ENCODE measurements around the gene RNF34.
A peak's percentile ranks its signal among the peaks of the same experiment; 100 is the strongest.
"Not testable (repeated sequence)": the region's sequence is repeated elsewhere in the genome, so short reads cannot be mapped to it uniquely, and the experiment has no call there.

Gene RNF34, protein sequence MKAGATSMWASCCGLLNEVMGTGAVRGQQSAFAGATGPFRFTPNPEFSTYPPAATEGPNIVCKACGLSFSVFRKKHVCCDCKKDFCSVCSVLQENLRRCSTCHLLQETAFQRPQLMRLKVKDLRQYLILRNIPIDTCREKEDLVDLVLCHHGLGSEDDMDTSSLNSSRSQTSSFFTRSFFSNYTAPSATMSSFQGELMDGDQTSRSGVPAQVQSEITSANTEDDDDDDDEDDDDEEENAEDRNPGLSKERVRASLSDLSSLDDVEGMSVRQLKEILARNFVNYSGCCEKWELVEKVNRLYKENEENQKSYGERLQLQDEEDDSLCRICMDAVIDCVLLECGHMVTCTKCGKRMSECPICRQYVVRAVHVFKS

DNA sequence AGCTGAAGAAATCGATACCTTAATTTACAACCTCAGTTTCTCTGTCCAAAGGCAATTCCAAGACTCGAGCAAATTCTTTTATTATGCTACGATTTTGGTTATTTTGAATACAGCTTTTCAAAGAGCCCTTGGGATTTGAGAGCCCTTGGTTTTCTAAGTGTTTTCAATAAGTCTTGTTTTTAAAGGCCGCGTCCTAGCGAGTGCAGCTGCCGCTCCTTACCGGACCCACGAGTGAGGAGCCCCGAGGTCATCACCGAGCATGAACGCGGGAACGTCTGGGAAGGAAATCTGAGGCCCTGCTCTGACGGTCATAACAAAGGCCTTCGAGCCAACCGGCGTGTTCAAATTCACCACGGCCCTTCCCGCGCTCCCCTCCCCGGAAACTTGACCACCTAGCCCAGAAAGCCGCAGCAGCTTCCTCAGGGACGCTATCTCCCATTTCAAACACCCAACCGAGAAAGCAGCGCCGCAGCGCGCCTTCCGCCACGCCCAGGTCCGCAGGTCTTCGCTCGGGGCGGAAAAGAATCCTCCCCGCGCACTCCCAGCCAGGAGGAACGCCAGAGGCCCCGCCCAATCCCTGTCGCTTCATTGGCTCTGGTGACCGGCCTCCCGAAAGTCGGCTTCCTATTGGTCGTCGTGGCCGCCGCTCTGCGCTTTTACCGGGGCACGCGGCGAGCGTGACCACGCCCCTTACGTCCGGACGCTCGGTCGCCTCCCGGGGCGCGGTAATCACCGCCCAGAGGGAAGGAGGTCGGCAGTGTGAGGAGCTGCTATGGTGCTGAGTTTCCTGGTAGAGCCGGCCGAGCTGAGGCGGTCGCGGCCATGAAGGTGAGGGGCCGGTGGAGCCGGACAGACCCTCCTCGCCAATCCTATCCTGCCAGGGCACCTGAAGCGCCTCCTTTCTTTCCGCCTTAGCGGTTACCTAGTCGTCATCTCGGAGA, at the start of gene RNF34:
Gene RNF34, plus strand, starts transcription at position 728 of the 941 bp plus-strand sequence. Its CDS starts 95 bp downstream, at position 823.
- peak; percentile 99 for DNase-seq

DNA sequence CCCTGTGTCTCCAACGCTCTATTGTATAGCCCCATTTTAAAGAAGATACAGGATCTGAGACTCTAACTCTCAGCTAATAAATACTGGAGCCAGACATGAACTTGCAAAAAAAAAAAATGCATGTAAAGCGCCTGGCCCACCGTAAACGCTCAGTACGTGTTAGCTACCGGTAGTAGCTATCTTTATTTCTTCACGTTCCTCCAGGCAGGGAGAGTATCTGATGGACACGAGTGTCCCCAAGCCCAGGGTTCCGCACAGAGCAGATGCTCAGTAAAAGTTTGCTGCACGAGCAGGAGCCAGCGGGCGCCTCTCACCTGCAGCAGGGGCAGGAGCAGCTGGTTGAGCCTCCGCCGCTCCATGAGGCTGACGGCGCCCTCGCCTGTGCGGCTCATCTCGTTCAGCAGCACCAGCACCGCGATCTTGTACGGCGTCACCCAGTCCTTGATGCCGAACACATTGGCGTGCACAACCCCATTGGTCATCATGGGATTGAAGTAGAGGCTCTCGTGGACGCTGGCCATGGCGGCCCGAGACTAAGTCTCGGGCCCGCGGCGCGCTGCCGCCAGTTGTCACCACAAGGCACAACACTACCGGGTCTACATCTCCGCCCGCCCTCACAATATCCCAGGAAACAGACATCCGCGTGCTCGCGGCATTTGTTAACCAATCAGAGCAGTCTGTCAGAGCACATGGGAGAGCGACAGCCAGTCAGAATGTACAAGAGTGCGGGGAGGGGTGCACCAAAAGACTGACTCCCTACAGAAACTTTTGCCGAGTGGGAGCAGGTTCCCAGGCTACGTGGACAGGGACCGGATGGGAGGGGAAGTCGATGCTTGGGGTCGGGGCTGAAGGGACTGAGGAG, 47.9 kb upstream of the RNF34 start, which contains the start of gene ANAPC5:
Gene ANAPC5, minus strand, starts transcription at position 592 of the 862 bp plus-strand sequence. Its CDS starts 71 bp downstream, at position 521.
- DNase-seq: peak; percentile 95

DNA sequence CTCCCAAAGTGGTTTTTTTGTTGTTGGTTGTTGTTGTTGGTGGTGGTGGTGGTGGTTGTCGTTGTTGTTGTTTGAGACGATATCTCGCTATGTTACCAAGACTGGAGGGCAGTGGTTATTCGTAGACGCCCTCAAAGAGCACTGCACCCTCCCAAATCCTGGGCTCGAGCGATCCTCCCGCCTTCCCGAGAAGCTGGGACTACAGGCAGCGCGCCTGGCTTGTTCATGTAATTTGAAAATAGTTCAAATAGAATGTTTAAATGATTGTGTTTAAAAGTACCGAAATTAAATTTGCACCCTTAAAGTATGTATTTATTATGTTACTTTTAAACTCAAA, 47.3 kb upstream of the RNF34 start:
- no peak for DNase-seq

DNA sequence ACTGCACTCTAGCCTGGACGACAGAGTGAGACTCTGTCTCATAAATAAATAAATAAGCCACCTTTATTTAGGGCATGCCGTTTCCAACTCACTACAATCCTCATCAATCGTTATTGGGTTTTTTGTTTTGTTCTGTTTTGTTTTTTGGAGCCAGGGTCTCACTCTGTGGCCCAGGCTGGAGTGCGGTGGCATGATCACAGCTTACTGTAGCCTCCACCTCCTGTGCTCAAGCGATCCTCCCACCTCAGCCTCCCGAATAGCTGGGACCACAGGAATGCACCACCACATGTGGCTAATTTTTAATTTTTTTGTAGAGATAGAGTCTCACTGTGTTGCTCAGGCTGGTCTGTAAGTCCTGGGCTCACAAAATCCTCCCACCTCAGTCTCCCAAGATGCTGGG, 44.1 kb upstream of the RNF34 start:
- no peak for DNase-seq

DNA sequence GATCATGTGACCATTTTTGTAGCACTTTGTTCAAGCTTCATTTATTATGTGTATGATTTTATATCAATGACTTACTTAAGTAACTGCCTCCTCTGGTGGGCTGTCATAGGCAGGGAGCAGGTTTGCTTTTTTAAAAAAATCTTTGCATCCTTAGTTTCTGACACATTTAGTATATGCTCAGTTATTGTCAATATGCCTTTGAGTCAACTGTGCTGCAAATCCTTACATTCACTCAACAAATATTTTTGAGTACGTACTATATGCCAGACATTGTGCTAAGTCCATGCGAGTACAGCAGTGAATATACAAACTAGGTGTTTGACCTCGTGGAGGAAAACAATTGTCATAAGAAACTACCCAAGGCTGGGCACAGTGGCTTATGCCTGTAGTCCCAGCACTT, 43.3 kb upstream of the RNF34 start:
- DNase-seq: no peak

DNA sequence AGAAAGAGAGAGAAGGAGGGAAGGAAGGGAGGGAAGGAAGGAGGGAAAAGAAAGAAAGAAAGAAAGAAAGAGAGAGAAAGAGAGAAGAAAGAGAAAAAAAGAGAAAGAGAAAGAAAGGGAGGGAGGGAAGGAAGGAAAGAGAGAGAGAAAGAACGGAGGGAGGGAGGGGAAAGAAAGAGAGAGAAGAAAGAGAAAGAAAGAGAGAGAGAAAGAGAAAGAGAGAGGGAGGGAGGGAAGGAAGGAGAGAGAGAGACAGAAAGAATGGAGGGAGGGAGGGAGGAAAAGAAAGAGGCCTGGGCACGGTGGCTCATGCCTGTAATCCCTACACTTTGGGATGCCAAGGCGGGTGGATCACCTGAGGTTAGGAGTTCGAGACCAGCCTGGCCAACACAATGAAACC, 42.6 kb upstream of the RNF34 start:
- DNase-seq: no peak

DNA sequence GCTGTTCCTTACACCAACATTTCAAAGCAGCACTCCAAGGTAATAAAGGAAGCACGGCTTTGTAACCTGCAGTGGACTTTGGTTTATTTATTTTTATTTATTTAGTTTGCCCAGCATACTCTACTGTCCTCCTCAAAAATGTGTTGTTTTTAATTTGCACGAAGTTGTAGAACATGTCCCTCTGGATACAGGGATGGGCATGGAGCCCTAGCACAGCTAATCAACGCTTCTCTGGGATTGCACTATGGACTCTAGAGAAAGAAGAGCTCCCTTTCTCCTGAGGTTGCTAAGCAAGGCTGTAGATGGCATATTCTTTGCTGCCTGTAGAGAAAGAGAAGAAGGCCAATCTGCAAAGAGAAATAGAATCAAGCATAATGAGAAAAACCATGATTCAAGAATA, 41.8 kb upstream of the RNF34 start:
- DNase-seq: no peak

DNA sequence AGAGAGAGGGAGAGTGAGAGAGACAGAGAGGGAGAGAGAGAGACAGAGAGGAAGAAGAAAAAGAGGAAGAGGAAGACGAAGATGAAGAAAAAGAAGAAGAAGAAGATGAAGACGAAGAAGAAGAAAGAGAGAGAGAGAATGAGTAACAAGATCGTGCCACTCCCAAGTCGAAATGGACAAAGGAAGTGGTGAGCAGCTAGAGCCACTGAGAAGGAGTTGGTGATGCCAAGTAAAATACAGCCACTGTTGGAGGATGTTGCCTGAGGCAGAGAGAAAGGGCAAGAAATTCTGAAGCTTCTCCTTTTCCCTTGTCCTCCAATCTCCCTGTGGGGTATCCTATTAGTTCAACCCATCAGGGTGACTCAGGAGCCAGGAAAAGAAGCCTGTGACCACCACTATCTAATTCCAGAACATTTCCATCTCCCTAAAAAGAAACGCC, 35.2 kb upstream of the RNF34 start:
- DNase-seq: no peak

DNA sequence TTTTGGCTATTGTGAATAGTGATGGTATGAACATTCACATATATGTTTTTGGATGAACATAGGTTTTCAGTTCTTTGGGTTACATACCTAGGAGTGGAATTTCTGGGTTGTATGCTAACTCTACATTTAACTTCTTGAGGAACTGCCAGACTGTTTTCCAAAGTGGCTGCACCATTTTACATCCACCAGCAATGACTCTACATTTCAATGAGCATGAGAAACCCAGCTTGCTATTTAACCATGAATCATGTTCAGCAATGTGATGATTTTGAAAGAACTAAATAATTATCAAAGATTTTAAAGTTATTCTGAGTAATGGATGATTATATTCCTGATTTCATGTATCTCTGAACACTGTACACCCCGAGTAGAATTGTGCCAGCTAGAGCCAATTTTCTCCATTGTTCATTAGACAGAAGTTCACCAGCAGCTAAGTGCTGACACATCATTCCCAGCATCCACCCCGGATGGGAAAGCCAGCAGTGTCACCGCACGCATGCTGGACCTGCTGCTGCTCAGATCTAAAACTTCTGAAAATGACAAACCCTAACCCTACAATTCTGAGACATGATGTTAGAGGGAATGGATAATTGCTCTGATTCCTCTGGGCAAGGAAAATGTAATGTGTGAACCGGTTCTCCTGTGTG, 34.4 kb upstream of the RNF34 start:
- DNase-seq: no peak

DNA sequence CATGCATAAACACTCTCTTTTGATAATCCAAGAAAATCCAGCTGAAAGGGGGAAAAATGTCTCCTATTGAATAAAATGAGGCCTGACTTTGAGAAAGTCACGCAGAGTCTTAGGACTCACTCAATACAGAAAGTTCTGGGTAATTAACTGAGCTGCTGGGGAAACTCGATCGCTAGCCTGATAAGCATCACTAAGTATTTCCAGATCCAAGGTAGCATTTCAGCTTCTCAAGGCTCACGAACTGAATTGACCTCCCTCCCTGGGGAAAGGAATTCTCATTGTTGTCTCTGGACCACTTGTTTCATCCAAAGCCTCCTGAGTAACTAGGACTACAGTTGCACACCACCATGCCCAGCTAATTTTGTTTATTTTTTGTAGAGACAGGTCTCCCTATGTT, 33.9 kb upstream of the RNF34 start:
- no peak for DNase-seq

DNA sequence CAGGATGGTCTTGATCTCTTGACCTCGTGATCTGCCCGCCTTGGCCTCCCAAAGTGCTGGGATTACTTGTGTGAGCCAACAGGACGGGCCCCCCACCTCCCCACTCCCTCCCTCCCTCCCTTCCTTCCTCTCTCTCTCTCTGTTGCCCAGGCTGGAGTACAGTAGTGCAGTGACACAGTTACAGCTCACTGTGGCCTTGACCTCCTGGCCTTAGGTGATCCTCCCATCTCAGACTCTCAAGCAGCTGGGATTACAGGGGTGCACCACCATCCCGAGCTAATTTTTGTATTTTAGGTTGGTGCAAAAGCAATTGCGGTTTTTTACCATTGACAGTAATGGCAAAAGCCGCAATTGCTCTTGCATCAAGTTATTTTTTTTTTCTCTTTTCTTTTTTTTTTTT, 28.5 kb upstream of the RNF34 start:
- no peak for DNase-seq

DNA sequence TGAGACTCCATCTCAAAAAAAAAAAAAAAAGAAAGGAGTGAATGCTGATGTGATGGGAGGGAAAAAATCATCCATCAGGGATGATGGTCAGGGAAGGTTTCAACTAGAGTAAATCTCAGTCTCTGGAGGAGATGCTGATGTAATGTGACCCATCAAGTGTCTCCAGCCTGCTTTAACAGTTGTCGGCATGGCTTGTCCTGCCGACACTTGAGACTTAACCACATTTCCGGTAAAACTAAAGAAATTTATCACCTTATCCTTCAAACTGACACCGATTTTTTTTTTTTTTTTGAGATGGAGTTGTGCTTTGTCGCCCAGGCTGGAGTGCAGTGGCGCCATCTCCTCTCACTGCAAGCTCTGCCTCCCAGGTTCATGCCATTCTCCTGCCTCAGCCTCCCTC, 26.2 kb upstream of the RNF34 start:
- DNase-seq: no peak

DNA sequence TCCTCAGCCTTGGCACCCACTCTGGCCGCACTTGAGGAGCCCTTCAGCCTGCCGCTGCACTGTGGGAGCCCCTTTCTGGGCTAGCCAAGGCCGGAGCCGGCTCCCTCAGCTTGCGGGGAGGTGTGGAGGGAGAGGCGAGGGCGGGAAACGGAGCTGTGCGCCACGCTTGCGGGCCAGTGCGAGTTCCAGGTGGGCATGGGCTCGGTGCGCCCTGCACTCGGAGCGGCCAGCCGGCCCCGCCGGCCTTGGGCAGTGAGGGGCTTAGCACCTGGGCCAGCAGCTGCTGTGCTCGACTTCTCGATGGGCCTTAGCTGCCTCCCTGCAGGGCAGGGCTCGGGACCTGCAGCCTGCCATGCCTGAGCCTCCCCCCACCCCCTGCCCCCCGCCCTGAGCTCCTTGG, 25.6 kb upstream of the RNF34 start:
- not testable (repeated sequence) for DNase-seq

DNA sequence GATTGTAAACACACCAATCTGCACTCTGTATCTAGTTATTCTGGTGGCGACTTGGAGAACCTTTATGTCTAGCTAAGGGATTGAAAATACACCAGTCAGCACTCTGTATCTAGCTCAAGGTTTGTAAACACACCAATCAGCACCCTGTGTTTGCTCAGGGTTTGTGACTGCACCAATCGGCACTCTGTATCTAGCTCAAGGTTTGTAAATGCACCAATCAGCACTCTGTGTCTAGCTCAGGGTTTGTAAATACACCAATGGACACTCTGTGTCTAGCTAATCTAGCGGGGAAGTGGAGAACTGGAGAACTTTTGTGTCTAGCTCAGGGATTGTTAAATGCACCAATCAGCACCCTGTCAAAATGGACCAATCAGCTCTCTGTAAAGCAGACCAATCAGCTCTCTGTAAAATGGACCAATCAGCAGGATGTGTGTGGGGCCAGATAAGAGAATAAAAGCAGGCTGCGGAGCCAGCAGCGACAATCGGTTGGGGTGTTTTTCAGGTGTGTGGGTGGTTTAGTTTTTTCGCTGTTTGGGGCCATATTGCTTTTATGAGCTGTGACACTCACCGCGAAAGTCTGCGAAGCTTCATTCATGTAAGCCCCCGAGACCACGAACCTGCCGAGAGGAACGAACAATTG, 24.9 kb upstream of the RNF34 start:
- not testable (repeated sequence) for DNase-seq

DNA sequence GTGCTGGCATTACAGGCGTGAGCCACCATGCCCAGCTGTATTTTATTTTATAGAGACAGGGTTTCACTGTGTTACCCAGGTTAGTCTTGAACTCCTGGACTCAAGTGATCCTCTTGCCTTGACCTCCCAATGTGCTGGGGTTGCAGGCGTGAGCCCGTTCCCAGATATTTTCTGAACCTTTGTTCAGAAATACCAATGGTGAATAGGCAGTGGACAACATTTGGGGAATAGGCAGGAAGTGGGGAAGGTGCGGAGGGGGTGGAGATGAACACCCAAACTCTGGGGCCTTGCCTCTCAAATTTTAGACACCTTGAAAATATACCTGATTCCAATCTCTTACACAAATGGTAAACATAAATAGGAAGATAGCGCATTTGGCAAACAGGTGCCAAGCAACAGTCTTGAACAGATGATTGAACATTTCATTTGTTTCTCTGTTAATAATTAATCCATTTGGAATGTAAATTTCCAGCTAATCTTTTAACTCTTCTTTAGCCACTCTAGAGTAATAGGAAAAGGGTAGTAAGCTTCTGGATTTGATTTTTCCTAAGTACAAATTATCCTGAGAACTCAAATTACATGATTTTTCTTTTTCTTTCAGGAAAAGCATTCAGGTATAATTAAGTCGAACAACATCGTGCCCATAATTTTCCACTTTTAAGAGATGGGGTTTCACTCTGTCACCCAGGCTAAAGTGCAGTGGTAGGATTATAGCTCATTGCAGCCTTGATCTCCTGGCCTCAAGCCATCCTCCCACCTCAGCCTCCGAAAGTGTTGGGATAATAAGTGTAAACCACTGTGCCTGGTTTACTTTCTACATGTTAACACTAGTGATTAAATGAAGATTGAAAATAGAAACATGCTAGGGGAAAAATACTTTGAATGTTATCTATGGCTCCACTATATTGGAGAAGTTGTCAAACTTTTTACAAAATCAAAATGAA, 22.9 kb upstream of the RNF34 start:
- DNase-seq: no peak

DNA sequence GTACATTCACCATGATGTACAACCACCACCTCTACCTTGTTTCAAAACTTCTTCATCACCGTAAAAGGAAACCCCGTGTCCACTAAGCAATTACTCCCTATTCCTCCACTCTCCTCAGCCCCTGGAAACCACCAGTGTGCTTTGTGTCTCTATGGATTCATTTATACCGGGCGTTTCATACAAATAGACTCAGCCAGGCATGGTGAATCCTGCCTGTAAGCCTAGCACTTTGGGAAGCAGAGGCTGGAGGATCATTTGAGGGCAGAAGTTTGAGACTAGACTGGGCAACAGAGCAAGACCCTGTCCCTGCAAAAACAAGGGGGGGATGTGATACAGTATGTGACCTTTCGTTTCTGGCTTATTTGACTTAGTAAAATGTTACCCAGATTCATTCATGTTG, 21.2 kb upstream of the RNF34 start:
- no peak for DNase-seq

DNA sequence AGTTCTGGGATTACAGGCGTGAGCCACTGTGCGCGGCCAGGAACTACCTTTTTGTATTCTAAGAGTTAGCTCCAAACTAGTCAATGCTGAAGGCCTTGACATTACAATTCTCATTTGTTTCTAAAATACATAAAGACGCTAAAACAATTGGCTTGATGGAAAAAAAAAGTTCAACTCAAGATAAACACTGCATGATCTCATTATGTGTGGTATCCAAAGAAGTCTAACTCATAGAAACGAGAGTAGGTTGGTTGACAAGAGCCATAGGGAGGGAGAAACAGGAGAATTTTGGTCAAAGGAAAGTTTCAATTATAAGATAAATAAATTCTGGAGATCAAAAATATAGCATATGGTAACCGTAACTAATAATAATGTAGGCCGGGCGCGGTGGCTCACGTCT, 20.0 kb upstream of the RNF34 start:
- no peak for DNase-seq

DNA sequence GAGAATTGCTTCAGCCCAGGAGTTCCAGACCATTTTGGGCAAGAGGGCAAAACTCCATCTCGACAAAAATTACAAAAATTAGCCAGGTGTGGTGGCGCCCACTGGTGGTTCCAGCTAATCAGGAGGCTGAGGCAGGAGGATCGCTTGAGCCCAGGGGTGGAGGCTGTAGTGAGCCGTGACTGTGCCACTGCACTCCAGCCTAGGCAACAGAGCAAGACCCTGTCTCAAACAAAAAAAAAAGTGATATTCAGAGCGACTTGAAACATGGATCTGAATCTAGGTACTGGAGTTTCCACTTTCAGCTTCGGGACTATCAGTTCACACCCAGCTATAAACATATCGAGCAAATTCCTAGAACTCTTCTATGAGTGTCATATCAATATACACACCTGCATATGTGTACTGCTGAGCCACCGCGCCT, 16.3 kb upstream of the RNF34 start:
- DNase-seq: no peak

DNA sequence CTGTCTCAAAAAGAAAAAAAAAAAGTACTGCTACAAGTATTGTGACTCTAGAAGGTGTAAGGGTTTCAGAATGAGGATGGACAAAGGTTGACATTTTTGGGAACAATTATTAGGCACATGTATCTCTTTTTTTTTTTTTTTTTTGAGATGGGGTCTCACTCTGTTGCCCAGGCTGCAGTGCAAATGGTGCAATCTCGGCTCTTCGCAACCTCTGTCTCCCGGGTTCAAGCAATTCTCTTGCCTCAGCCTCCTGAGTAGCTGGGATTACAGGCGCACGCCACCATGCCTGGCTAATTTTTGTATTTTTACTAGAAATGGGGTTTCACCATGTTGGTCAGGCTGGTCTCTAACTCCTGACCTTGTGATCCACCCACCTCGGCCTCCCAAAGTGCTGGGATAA, 15.0 kb upstream of the RNF34 start:
- DNase-seq: not testable (repeated sequence)

DNA sequence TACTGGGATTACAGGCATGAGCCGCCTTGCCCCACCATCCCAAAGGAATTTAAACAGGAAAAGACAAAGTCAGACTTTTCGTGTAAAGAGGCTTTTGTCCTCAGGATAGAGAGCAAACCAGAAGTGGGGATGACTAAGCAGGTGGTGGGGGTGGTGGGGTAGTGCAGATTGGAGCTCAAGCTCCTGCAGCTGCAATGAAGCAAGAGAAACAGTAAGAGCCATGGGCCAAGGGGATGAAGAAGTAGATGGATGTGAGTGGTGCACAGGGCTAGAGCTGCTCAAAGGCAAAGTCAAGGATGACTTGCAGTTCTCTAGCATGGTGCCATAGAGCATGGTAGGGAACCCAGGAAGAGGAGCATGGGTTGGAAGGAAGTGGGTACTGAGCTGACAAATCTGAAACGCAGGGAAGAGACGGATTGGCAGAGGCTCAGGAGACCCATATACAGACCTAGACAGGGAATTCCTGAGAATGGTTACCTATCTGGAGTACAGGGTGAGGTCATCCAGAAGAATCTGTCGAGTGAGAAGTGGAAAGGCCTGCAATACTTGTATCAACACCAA, 11.4 kb upstream of the RNF34 start:
- no peak for DNase-seq

All from retina (tissue), 1 donor.